HepG2 (cell line): Measurements from ENCODE around the gene RIT2.

Source experiments
- HNRNPLL ChIP-seq: fragments of 200-400 bp; formaldehyde crosslinking; IDR thresholded peaks from 2 replicates; pipeline ENCODE4 v1.6.1; 2017; ENCODE audit warnings: mild to moderate bottlenecking, low read depth, low read length; ENCODE audit not compliant: poor library complexity, severe bottlenecking
- MEF2D ChIP-seq: sonication (generic); formaldehyde crosslinking; IDR thresholded peaks from 2 replicates; pipeline ENCODE4 v1.5.1; 2020; ENCODE audit warnings: mild to moderate bottlenecking, missing genetic modification reagents
- MTF1 ChIP-seq: sonication (generic); formaldehyde crosslinking; IDR thresholded peaks from 2 replicates; pipeline ENCODE4 v1.5.0; 2020; ENCODE audit warnings: missing genetic modification reagents
- TAF1 ChIP-seq: sonication (generic); formaldehyde crosslinking; IDR thresholded peaks from 2 replicates; pipeline ENCODE4 v1.4.0; 2020; ENCODE audit warnings: missing genetic modification reagents
- U2AF1 ChIP-seq: fragments of 200-400 bp; formaldehyde crosslinking; optimal IDR thresholded peaks from 2 replicates; pipeline ENCODE3; 2017; ENCODE audit warnings: mild to moderate bottlenecking, low read depth, low read length
- TF ChIP-seq, protein P1 (sequence below): sonication (generic); formaldehyde crosslinking; IDR thresholded peaks from 2 replicates; pipeline ENCODE4 v1.4.0; 2020; ENCODE audit warnings: missing genetic modification reagents, borderline replicate concordance
- TF ChIP-seq, protein P2 (sequence below), 2 experiments: sonication (generic) in 1 of 2; formaldehyde crosslinking in 1 of 2; IDR thresholded peaks; 2 replicates each; pipeline versions ENCODE4 v1.5.1 to v1.6.1; 2011 to 2020; ENCODE audit warnings: borderline replicate concordance in 1 of 2, low read depth in 1 of 2, low read length in 1 of 2, mild to moderate bottlenecking in 1 of 2, missing genetic modification reagents in 1 of 2, moderate library complexity in 1 of 2

DNA sequence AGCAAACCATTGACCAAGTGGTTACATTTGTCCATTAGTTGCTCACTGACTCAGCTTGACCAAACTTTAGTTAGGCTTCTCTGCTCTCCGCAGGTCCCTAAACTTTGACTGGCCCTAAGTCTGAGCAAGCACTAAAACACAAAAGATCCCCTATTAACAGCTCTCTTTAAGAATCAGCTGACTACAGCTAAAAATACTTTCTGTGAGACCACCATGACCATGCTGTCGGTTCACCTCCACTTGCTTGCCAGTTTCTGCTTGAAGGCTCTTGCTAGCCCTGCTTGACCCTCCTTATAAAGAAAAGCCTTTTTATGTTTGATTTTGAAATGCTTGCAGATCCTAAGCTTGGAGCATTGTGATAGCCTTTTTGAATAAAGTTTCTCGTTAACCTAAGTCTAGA, 40.4 kb upstream of the RIT2 start:
- no peak for TF ChIP-seq MEF2D
- TF ChIP-seq, protein P1, sequence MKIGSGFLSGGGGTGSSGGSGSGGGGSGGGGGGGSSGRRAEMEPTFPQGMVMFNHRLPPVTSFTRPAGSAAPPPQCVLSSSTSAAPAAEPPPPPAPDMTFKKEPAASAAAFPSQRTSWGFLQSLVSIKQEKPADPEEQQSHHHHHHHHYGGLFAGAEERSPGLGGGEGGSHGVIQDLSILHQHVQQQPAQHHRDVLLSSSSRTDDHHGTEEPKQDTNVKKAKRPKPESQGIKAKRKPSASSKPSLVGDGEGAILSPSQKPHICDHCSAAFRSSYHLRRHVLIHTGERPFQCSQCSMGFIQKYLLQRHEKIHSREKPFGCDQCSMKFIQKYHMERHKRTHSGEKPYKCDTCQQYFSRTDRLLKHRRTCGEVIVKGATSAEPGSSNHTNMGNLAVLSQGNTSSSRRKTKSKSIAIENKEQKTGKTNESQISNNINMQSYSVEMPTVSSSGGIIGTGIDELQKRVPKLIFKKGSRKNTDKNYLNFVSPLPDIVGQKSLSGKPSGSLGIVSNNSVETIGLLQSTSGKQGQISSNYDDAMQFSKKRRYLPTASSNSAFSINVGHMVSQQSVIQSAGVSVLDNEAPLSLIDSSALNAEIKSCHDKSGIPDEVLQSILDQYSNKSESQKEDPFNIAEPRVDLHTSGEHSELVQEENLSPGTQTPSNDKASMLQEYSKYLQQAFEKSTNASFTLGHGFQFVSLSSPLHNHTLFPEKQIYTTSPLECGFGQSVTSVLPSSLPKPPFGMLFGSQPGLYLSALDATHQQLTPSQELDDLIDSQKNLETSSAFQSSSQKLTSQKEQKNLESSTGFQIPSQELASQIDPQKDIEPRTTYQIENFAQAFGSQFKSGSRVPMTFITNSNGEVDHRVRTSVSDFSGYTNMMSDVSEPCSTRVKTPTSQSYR: no peak
- no peak for TF ChIP-seq TAF1
- TF ChIP-seq U2AF1: no peak
- TF ChIP-seq, protein P2, sequence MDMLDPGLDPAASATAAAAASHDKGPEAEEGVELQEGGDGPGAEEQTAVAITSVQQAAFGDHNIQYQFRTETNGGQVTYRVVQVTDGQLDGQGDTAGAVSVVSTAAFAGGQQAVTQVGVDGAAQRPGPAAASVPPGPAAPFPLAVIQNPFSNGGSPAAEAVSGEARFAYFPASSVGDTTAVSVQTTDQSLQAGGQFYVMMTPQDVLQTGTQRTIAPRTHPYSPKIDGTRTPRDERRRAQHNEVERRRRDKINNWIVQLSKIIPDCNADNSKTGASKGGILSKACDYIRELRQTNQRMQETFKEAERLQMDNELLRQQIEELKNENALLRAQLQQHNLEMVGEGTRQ (IDR thresholded peaks at IDR 0.05; ENCODE audit: low read depth, low read length): no peak
- TF ChIP-seq, protein P2 (CRISPR knock-in tag; IDR thresholded peaks at IDR 0.05; ENCODE audit: borderline replicate concordance): no peak
- no peak for TF ChIP-seq MTF1 (CRISPR knock-in tag)
- no peak for TF ChIP-seq HNRNPLL
